SK-N-SH (cell line): ENCODE measurements around the gene ARHGAP8. TPM values are rescaled to one million over a fixed set of nuclear protein-coding genes. Genes with fewer than 3 reads are reported as not detected.

Experiments
- CTCF ChIA-PET: fragments of 300-600, 350-600 bp; formaldehyde crosslinking; extraction: SDS; loops from one replicate; lab custom pipeline; 2021; lab: Yijun Ruan, JAX
- POLR2A ChIA-PET: fragments of 350-600 bp; sonication (Branson Sonifier 250); formaldehyde crosslinking; extraction: SDS; loops from one replicate; lab custom pipeline; 2020; ENCODE audit warnings: antibody characterized with exemption, inconsistent platforms; lab: Yijun Ruan, JAX
- DNase-seq: peaks from one replicate; pipeline ENCODE4 v3.0.0; 2012
- H2AFZ ChIP-seq: fragments of 200-600 bp; sonication (generic); 2 replicates; pipeline ENCODE4 v1.8.1; 2016; ENCODE audit warnings: antibody characterized with exemption, mild to moderate bottlenecking, low read depth
- H3F3A ChIP-seq: fragments of 200-600 bp; sonication (generic); replicated peaks from 2 replicates; pipeline ENCODE3; 2016; ENCODE audit warnings: antibody characterized with exemption, mild to moderate bottlenecking; ENCODE audit not compliant: insufficient read depth
- H3K27ac ChIP-seq, 2 experiments: fragments of 200-500 bp in 1 of 2; fragments of 200-600 bp in 1 of 2; sonication (Bioruptor generic) in 1 of 2; sonication (generic), shearing (Covaris generic) in 1 of 2; 2 replicates each; pipeline versions ENCODE4 v1.5.1 to v1.6.1; 2014 to 2016; ENCODE audit warnings: low read depth in 2 of 2, inconsistent platforms in 1 of 2, low read length in 1 of 2, mild to moderate bottlenecking in 1 of 2, mixed read lengths in 1 of 2
- H3K27me3 ChIP-seq: fragments of 200-600 bp; sonication (generic), shearing (Covaris generic); 2 replicates; pipeline ENCODE4 v1.6.1; 2016; ENCODE audit warnings: mixed run types; ENCODE audit not compliant: insufficient read depth
- H3K36me3 ChIP-seq, 2 experiments: fragments of 200-500 bp in 1 of 2; fragments of 200-600 bp in 1 of 2; sonication (Bioruptor generic) in 1 of 2; sonication (generic) in 1 of 2; replicated peaks in 1 of 2; 2 replicates each; pipeline versions ENCODE3 to v1.5.1; 2014 to 2016; ENCODE audit warnings: low read length in 1 of 2, mild to moderate bottlenecking in 1 of 2; ENCODE audit not compliant: insufficient read depth in 2 of 2, control insufficient read depth in 1 of 2
- H3K4me1 ChIP-seq, 2 experiments: fragments of 200-500 bp in 1 of 2; fragments of 200-600 bp in 1 of 2; sonication (Bioruptor generic) in 1 of 2; sonication (generic), shearing (Covaris generic) in 1 of 2; 2 replicates each; pipeline versions ENCODE4 v1.5.1 to v1.6.1; 2014 to 2016; ENCODE audit warnings: low read depth in 1 of 2, low read length in 1 of 2, mixed run types in 1 of 2; ENCODE audit not compliant: insufficient read depth in 2 of 2, control insufficient read depth in 1 of 2
- H3K4me2 ChIP-seq: fragments of 200-600 bp; sonication (generic), shearing (Covaris generic); 2 replicates; pipeline ENCODE4 v1.6.1; 2017; ENCODE audit warnings: mixed run types
- H3K4me3 ChIP-seq, 2 experiments: fragments of 200-500 bp in 1 of 2; fragments of 200-600 bp in 1 of 2; sonication (Bioruptor generic) in 1 of 2; sonication (generic), shearing (Covaris generic) in 1 of 2; 2 replicates each; pipeline versions ENCODE4 v1.5.1 to v1.8.1; 2014 to 2016; ENCODE audit warnings: low read depth in 2 of 2, inconsistent platforms in 1 of 2, low read length in 1 of 2, mild to moderate bottlenecking in 1 of 2, mixed read lengths in 1 of 2, moderate library complexity in 1 of 2
- H3K79me2 ChIP-seq: fragments of 200-600 bp; sonication (generic); 2 replicates; pipeline ENCODE4 v1.8.1; 2017; ENCODE audit warnings: mild to moderate bottlenecking; ENCODE audit not compliant: insufficient read depth
- H3K9ac ChIP-seq: fragments of 200-600 bp; sonication (generic); 2 replicates; pipeline ENCODE4 v1.6.1; 2017; ENCODE audit warnings: mixed run types
- H3K9me2 ChIP-seq: fragments of 200-600 bp; sonication (generic); 2 replicates; pipeline ENCODE4 v1.6.1; 2017; ENCODE audit warnings: mixed run types
- H3K9me3 ChIP-seq: fragments of 200-600 bp; sonication (generic); 2 replicates; pipeline ENCODE4 v1.6.1; 2017; ENCODE audit warnings: mixed run types, mild to moderate bottlenecking, moderate library complexity
- H4K20me1 ChIP-seq: fragments of 200-600 bp; sonication (generic); 2 replicates; pipeline ENCODE4 v1.6.1; 2017; ENCODE audit warnings: mild to moderate bottlenecking, mixed run types; ENCODE audit not compliant: insufficient read depth
- ELF1 ChIP-seq: IDR thresholded peaks from 2 replicates; pipeline ENCODE4 v1.4.0; 2012
- EP300 ChIP-seq, 2 experiments: IDR thresholded peaks; 2 replicates each; pipeline versions ENCODE4 v1.4.0 to v1.6.1; 2012; ENCODE audit warnings: borderline replicate concordance in 1 of 2, low read depth in 1 of 2, low read length in 1 of 2
- EZH2phosphoT487 ChIP-seq: fragments of 200-600 bp; sonication (generic); IDR thresholded peaks from 2 replicates; pipeline ENCODE4 v1.6.1; 2017; ENCODE audit warnings: low read depth, mixed run types, mild to moderate bottlenecking, antibody characterized with exemption, moderate library complexity, borderline replicate concordance
- GATA2 ChIP-seq: sonication (generic); formaldehyde crosslinking; IDR thresholded peaks from 2 replicates; pipeline ENCODE4 v1.5.0; 2020; ENCODE audit warnings: mild to moderate bottlenecking, missing genetic modification reagents
- MEF2A ChIP-seq: IDR thresholded peaks from 2 replicates; pipeline ENCODE4 v1.4.0; 2012; ENCODE audit warnings: low read depth, borderline replicate concordance
- MXI1 ChIP-seq: IDR thresholded peaks from 2 replicates; pipeline ENCODE4 v1.6.1; 2012; ENCODE audit warnings: mild to moderate bottlenecking, low read depth, low read length, improper control_type of control experiment
- NFIC ChIP-seq: IDR thresholded peaks from 2 replicates; pipeline ENCODE4 v1.4.0; 2012; ENCODE audit warnings: borderline replicate concordance
- NRF1 ChIP-seq: IDR thresholded peaks from 2 replicates; pipeline ENCODE4 v1.6.1; 2012; ENCODE audit warnings: low read depth, mild to moderate bottlenecking, low read length
- POLR2AphosphoS5 ChIP-seq: IDR thresholded peaks from 2 replicates; pipeline ENCODE4 v1.6.1; 2012; ENCODE audit warnings: low read depth, low read length
- RAD21 ChIP-seq: IDR thresholded peaks from 2 replicates; pipeline ENCODE4 v1.6.1; 2012; ENCODE audit warnings: mild to moderate bottlenecking, low read length
- RCOR1 ChIP-seq: fragments of 150-350 bp; IDR thresholded peaks from 2 replicates; pipeline ENCODE4 v1.6.1; 2017; ENCODE audit warnings: antibody characterized with exemption, low read length
- RXRA ChIP-seq: IDR thresholded peaks from 2 replicates; pipeline ENCODE4 v1.4.0; 2012; ENCODE audit warnings: low read depth, mild to moderate bottlenecking, borderline replicate concordance
- SIN3A ChIP-seq: IDR thresholded peaks from 2 replicates; pipeline ENCODE4 v1.6.1; 2012; ENCODE audit warnings: low read depth, mild to moderate bottlenecking, low read length, moderate library complexity, borderline replicate concordance
- SMC3 ChIP-seq: IDR thresholded peaks from 2 replicates; pipeline ENCODE4 v1.6.1; 2012; ENCODE audit warnings: low read depth, low read length, improper control_type of control experiment
- TAF1 ChIP-seq: IDR thresholded peaks from 2 replicates; pipeline ENCODE4 v1.6.1; 2012; ENCODE audit warnings: low read depth, mild to moderate bottlenecking, low read length, moderate library complexity, borderline replicate concordance
- TCF12 ChIP-seq: IDR thresholded peaks from 2 replicates; pipeline ENCODE4 v1.4.0; 2012
- TEAD4 ChIP-seq: IDR thresholded peaks from 2 replicates; pipeline ENCODE4 v1.4.0; 2012; ENCODE audit warnings: mild to moderate bottlenecking, borderline replicate concordance; ENCODE audit not compliant: insufficient read depth
- YY1 ChIP-seq: IDR thresholded peaks from 2 replicates; pipeline ENCODE4 v1.4.0; 2012; ENCODE audit warnings: low read depth, mild to moderate bottlenecking
- WGBS: methylation state at CpG from one replicate; pipeline ENCODE4 v1.1.6; 2017; ENCODE audit warnings: low lambda C conversion rate; 5-methylcytosine and 5-hydroxymethylcytosine counted together
- polyA plus RNA-seq, 3 experiments: library from polyadenylated mRNA; depleted of rRNA; stranded (reverse); fragments of >200 nt; gene quantifications; 2 replicates each; pipeline ENCODE4 v1.2.3, GENCODE V29; 2012
- TF ChIP-seq, protein P1 (sequence below): IDR thresholded peaks from 2 replicates; pipeline ENCODE4 v1.4.0; 2012; ENCODE audit warnings: low read depth
- TF ChIP-seq, protein P2 (sequence below): IDR thresholded peaks from 2 replicates; pipeline ENCODE4; 2012

The ARHGAP8 gene
- polyA plus RNA-seq, 1 of the 3 experiments (the other 2 are of a cell fraction), result 0.08 TPM

DNA sequence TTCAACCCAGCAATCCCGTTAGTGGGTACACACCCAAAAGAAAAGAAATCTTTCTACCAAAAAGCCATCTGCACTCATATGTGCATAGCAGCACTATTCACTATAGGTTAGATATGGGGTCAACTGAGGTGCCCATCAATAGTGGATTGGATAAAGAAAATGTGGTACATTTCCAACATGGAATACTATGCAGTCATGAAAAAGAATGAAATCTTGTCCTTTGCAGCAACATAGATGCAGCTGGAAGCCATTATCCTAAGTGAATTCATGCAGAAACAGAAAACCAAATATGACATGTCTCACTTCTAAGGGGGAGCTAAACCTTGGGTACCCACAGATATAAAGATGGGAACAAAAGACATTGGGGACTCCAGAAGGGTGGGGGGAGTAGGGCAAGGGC, 1.9 kb upstream of the ARHGAP8 start:
- CTCF ChIA-PET, result interaction anchor here (1.0 to 3.2 kb wide), 3 partner anchors 14 to 66 kb away, joined by 3 to 11 read pairs (median 6); no protein-coding TSS in a partner anchor

DNA sequence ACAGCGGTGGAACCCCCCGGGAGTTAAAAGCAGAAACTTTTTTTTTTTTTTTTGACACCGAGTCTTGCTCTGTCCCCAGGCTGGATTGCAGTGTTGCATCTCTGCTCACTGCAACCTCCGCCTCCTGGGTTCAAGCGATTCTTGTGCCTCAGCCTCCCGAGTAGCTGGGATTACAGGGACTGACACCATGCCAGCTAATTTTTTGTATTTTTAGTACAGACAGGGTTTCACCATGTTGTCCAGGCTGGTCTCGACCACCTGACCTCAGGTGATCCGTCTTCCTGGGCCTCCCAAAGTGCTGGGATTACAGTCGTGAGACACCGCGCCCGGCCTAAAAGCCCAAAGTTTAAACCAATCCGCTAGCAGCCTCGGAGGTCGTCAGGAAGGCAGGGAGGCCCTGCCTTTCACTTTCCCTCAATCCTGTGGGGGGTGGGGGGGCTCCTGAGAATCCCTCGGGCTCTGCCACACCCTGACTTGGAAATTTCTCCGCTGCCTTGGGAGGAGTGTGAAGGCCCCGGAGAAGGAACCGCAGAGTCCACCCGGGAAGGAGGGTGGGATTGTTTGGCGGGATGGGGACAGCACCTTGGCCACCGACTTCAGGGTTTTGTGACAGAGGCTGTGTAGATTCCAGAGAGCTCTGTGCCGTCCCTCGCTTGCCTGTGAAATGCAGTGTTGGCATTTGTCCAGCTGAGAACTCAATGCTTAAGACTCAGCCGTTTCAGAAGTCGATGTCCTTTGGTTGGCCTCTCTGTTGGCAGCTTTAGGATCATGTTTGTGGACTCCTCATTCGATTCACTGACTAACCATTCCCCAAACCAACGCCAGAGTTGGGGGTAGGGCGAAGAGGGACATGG, 1.0 kb downstream of the ARHGAP8 start:
- H3K9me3 ChIP-seq, result no peaks in the 10 kb centered on the region
- ChIA-PET POLR2A (no interaction called here), CTCF (no interaction called here)
- H2AFZ ChIP-seq, result no peak overlapping the region
- TF ChIP-seq EP300 (IDR thresholded peaks at IDR 0.05; ENCODE audit: borderline replicate concordance in 1 of 2, low read depth in 1 of 2, low read length in 1 of 2), result no peak
- TF ChIP-seq, protein P1, sequence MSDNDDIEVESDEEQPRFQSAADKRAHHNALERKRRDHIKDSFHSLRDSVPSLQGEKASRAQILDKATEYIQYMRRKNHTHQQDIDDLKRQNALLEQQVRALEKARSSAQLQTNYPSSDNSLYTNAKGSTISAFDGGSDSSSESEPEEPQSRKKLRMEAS, result no peak
- TF ChIP-seq MXI1, result no peak
- TF ChIP-seq TCF12, result no peak
- TF ChIP-seq SIN3A, result no peak
- H3K4me2 ChIP-seq, result no peak overlapping the region
- H3K27ac ChIP-seq, result no peak overlapping the region
- no peaks in the 10 kb centered on the region for H3K27me3 ChIP-seq
- H3K36me3 ChIP-seq, result no peaks in the 10 kb centered on the region
- H3K4me3 ChIP-seq, result no peak overlapping the region
- DNase-seq, result no peak
- H3K4me1 ChIP-seq, result peaks cover under 1 to 2% of the 10 kb centered on the region in 2 experiments; a peak in 1 of 4 replicates
- no peaks in the 10 kb centered on the region for H3K9me2 ChIP-seq
- H4K20me1 ChIP-seq, result no peaks in the 10 kb centered on the region
- H3K79me2 ChIP-seq, result no peaks in the 10 kb centered on the region
- WGBS, result 67% methylated on average over 26 of the region's 29 CpGs
- H3K9ac ChIP-seq, result no peak overlapping the region
- H3F3A ChIP-seq, result no peaks in the 10 kb centered on the region

More for the DNA sequence above, 1.9 kb upstream of the ARHGAP8 start:
- Histone ChIP-seq H3K79me2 (no peaks in the 10 kb centered on the region), H3K4me1 (peaks cover 0 to 2% of the 10 kb centered on the region in 2 experiments; a peak in 1 of 4 replicates), H3K27me3 (no peaks in the 10 kb centered on the region), H3K36me3 (no peaks in the 10 kb centered on the region), H3K9ac (no peak overlapping the region), H3F3A (no peaks in the 10 kb centered on the region), H3K9me2 (no peaks in the 10 kb centered on the region), H3K4me3 (no peak overlapping the region), H3K9me3 (no peaks in the 10 kb centered on the region), H4K20me1 (no peaks in the 10 kb centered on the region), H2AFZ (no peak overlapping the region), H3K27ac (no peak overlapping the region), H3K4me2 (no peak overlapping the region)
- DNase-seq, result no peak
- TF ChIP-seq TEAD4 (no peak), SMC3 (no peak), YY1 (no peak), POLR2AphosphoS5 (no peak), ELF1 (no peak), NRF1 (no peak), TAF1 (no peak), RAD21 (no peak), RXRA (no peak), GATA2 (no peak), RCOR1 (no peak), MEF2A (no peak), EZH2phosphoT487 (no peak), NFIC (no peak)
- TF ChIP-seq, protein P2, sequence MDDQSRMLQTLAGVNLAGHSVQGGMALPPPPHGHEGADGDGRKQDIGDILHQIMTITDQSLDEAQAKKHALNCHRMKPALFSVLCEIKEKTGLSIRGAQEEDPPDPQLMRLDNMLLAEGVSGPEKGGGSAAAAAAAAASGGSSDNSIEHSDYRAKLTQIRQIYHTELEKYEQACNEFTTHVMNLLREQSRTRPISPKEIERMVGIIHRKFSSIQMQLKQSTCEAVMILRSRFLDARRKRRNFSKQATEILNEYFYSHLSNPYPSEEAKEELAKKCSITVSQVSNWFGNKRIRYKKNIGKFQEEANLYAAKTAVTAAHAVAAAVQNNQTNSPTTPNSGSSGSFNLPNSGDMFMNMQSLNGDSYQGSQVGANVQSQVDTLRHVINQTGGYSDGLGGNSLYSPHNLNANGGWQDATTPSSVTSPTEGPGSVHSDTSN, result no peak
- WGBS, result 69% methylated on average over 1 of the region's 1 CpG
- POLR2A ChIA-PET, result no interaction called here
